WERI-Rb-1 (cell line): Measurements from ENCODE around the gene COL27A1.

Experiments used
- DNase-seq: peaks from one replicate; pipeline ENCODE4 v3.0.0-alpha.2; 2020
- H3K27ac ChIP-seq: fragments of 250-450 bp; sonication (Bioruptor Pico); 2 replicates; pipeline ENCODE4 v1.5.1; 2020; ENCODE audit warnings: mild to moderate bottlenecking, moderate library complexity
- H3K27me3 ChIP-seq: fragments of 250-450 bp; sonication (Bioruptor Pico); 2 replicates; pipeline ENCODE4 v1.5.1; 2021; ENCODE audit warnings: mild to moderate bottlenecking, low read depth, moderate library complexity; ENCODE audit not compliant: insufficient read depth, severe bottlenecking
- H3K36me3 ChIP-seq: fragments of 250-450 bp; sonication (Bioruptor Pico); 2 replicates; pipeline ENCODE4 v1.5.1; 2020; ENCODE audit warnings: mild to moderate bottlenecking, moderate library complexity
- H3K4me3 ChIP-seq: 2 replicates; pipeline ENCODE4 v1.5.1; 2011; ENCODE audit warnings: low read depth, mild to moderate bottlenecking, control low read depth, low read length
- H3K9me3 ChIP-seq: fragments of 250-450 bp; sonication (Bioruptor Pico); 2 replicates; pipeline ENCODE4 v1.5.1; 2021; ENCODE audit warnings: mild to moderate bottlenecking, moderate library complexity; ENCODE audit not compliant: severe bottlenecking
- TF ChIP-seq, protein P1 (sequence below): IDR thresholded peaks from 2 replicates; pipeline ENCODE4 v1.5.1; 2011; ENCODE audit warnings: low read depth, mild to moderate bottlenecking, control low read depth, inconsistent platforms, low read length

Gene COL27A1

DNA sequence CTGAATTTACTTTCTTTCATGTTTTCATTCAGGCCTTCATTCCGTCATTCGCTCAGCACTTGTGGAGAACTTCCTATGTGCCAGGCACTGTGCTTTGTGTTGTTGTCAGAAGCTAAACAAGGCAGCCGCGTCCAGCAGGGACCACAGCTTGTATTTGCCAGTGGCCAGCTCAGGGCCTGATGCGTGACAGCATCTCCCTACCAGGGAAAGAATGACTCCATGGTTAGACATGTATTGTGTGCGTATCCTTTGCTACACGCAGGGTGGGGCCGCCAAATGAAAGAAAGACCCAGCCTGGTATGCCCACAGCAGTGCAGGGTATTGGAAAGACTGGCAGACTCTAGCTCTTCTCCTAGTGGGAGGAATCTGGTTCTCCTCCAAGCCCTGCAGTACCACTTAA, 4.7 kb upstream of the COL27A1 start:
- Histone ChIP-seq H3K36me3 (no peaks in the 10 kb centered on the region), H3K9me3 (no peaks in the 10 kb centered on the region), H3K4me3 (no peak overlapping the region), H3K27me3 (peaks cover 6% of the 10 kb centered on the region), H3K27ac (no peak overlapping the region)
- no peak for DNase-seq
- TF ChIP-seq, protein P1, sequence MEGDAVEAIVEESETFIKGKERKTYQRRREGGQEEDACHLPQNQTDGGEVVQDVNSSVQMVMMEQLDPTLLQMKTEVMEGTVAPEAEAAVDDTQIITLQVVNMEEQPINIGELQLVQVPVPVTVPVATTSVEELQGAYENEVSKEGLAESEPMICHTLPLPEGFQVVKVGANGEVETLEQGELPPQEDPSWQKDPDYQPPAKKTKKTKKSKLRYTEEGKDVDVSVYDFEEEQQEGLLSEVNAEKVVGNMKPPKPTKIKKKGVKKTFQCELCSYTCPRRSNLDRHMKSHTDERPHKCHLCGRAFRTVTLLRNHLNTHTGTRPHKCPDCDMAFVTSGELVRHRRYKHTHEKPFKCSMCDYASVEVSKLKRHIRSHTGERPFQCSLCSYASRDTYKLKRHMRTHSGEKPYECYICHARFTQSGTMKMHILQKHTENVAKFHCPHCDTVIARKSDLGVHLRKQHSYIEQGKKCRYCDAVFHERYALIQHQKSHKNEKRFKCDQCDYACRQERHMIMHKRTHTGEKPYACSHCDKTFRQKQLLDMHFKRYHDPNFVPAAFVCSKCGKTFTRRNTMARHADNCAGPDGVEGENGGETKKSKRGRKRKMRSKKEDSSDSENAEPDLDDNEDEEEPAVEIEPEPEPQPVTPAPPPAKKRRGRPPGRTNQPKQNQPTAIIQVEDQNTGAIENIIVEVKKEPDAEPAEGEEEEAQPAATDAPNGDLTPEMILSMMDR: no peak

DNA sequence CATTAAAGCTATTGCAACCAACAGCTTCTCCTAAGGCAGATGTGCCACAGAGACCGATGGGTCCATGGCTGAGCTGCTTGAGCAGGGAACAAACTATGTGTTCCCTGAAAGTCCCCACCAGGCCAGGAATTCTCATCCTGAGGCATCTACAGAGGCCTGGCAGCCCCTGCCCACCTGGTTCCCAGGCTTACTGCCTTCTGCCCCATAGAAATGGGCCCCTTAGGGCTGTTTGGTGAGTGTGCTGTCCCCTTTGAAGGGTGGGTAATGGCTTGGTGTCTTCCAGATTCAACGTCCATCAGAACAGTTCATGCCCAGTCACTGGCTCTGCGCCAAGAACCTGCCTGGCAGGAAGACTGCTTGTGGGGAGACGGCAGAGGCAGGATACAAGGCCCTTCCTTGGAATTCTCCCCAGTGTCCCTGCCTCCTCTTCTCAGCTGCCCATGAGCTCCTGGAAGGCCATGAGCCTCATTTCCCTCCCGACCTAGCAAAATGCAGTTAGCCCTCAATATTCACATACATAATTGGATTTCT, 3.8 kb upstream of the COL27A1 start:
- Histone ChIP-seq H3K9me3 (no peaks in the 10 kb centered on the region), H3K36me3 (no peaks in the 10 kb centered on the region), H3K4me3 (no peak overlapping the region), H3K27me3 (peaks cover 6% of the 10 kb centered on the region), H3K27ac (no peak overlapping the region)
- no peak for DNase-seq
- TF ChIP-seq, protein P1: no peak

DNA sequence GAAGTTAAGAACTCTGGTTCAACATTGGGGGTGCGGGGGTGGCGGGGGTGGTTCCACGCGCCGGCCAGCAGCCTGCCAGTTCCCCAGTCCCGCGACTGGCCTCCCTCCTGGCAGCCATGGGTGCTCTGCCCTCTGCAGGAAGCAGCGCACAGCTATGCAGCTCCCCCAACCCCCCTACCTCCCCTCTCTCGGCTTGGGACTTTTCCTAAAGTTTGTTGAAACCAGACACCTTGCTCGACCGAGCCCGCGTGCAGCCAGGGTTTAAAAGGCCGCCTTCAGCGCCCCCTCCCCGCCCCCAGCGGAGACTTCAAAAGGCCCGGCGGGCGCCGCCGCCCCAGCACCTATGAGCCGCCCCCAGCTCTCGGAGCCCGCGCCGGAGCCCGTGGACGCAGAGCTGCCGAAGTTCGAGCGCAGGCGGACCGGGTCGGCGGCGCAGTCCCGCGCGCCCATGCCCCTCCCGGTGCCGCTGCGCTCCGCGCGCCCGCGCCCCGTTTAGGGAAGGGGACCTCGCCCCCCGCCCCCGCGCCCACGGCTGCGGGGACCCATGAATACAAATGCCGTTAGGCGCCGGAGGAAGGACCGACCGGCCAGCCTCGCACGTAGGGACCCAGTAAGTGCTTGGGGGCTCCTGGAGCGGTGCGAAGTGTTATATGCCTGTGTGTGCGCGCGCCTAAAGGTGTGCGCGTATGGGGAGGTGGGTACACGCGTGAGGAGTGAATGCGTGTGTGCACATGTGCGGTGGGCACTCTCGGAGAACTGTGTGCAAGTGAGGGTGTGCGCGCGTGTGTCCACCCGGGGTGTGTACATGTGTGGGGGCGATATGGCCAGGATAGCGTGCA, 1.4 kb upstream of the COL27A1 start:
- DNase-seq: peak; percentile 75
- no peak overlapping the region for H3K27ac ChIP-seq
- peaks cover 6% of the 10 kb centered on the region for H3K27me3 ChIP-seq
- no peaks in the 10 kb centered on the region for H3K9me3 ChIP-seq
- TF ChIP-seq, protein P1: peak; percentile 82
- peak overlapping the region; percentile 63 for H3K4me3 ChIP-seq
- H3K36me3 ChIP-seq: peaks cover 11% of the 10 kb centered on the region

DNA sequence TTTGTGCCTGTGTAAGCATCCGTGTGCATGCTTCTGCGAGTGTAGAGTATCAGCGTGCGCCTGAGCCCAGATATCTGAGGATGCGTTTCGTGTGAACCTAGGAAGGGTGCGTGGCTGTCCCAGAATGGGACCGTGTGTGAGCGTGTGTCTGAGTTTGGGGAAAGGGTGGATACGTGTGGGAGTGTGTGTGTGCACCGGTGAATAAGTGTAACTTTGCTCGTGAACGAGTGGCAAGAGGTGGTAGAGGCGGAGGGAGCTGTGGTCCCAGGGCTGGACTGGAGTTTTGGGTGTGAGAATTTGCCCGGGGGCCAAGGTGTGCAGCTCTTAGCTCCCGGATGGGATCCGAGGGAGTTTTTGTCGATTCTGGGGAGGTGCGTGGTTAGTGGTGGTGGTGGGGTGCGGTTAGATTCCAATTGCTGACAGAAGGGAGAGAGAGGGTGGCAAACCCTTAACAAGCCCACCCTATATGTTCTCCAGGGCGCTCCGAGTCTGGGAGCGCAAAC, 686 bp upstream of the COL27A1 start:
- TF ChIP-seq, protein P1: no peak
- H3K36me3 ChIP-seq: peaks cover 11% of the 10 kb centered on the region
- no peaks in the 10 kb centered on the region for H3K9me3 ChIP-seq
- no peak for DNase-seq
- no peak overlapping the region for H3K27ac ChIP-seq
- peak overlapping the region; percentile 63 for H3K4me3 ChIP-seq
- peaks cover 6% of the 10 kb centered on the region for H3K27me3 ChIP-seq

DNA sequence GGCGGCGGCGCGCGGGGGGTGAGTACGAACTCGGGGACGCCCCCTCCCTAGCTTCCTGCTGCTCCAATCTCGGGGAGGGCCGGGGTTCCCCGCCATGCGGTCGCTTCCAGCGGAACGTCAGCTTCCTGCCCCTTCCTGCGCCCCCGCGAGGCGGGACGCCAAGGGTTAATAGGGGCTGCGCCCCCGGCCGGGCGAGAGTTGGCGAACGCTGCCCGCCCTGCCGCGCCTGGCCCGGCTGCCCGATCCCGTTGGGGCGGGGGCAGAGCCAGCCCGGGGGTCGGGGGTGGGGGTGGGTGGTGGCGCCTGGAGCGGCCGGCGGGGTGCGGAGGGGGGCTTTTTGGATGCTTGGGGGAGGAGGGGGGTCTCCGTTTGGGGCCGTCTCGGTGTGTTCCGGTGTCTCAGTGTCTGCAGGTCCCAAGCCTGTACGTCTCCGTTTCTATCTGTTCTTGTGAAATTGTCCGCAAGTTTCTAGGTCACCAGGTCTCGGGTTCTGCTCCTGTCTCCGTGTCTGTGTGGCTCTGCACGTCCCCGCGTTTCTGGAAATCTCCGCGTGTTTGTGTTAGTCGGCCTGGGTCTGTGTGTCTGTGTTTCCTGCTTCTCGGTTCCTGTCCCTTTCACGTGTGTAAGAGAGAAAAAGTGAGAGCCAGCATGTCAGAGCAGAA, 789 bp downstream of the COL27A1 start:
- TF ChIP-seq, protein P1: peak; percentile 3; the same call in 1 of the 2 replicates
- no peak for DNase-seq
- peak overlapping the region; percentile 43 for H3K27ac ChIP-seq
- no peaks in the 10 kb centered on the region for H3K9me3 ChIP-seq
- H3K27me3 ChIP-seq: peaks cover 6% of the 10 kb centered on the region
- H3K4me3 ChIP-seq: peak overlapping the region; percentile 63
- peaks cover 13% of the 10 kb centered on the region for H3K36me3 ChIP-seq
